Retinal pigment epithelial cell (primary cell): ENCODE measurements around the gene VSNL1.

Source experiments
- DNase-seq: peaks from one replicate; pipeline ENCODE4 v3.0.0-alpha.2; 2010; ENCODE audit warnings: low read depth
- H3K4me3 ChIP-seq: 2 replicates; pipeline ENCODE4 v1.5.1; 2011; ENCODE audit warnings: mild to moderate bottlenecking, low read length, control low read depth, moderate library complexity
- CTCF ChIP-seq: conservative IDR thresholded peaks from 2 replicates; pipeline ENCODE4 v1.5.1; 2011; ENCODE audit warnings: low read depth, low read length, control low read depth, inconsistent platforms

VSNL1 gene

DNA sequence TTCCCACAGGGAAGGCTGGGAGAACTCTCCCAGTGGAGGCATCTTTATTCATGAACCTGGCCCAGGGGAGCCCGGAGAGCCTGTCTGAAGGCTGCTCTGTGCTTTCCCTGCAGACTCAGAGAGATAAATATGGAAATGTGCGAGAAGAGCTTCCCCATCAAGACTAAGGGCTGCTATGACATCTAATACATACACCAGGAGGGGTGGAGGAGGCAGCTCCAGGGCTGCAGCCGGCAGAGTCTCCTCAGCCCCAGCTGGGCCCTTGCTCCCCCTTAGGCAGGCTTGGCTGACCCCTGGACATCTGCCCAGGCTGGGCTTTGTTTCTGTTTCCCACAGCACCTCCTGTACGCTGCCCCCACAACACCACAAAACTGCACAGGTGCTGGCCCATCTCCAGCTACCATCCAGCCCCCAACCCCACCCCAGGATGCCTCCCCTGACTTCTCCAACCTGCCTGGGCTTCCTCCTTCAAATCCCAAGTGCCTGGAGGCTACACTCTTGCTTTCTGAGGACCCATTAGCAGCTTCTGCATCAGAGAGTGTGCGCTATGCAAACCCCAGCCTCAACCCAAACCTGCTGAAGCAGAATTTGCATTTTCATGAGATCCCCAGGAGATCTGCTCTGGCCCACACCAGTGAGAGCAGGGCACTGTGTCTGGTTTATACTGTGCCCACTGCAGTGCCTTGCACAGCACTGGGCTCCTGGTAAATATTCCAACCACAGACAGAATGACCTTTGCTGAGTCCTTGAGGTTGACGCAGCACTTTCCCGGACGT, 96.8 kb downstream of the VSNL1 start:
- no peak for TF ChIP-seq CTCF
- H3K4me3 ChIP-seq: no peak overlapping the region
- DNase-seq: no peak

DNA sequence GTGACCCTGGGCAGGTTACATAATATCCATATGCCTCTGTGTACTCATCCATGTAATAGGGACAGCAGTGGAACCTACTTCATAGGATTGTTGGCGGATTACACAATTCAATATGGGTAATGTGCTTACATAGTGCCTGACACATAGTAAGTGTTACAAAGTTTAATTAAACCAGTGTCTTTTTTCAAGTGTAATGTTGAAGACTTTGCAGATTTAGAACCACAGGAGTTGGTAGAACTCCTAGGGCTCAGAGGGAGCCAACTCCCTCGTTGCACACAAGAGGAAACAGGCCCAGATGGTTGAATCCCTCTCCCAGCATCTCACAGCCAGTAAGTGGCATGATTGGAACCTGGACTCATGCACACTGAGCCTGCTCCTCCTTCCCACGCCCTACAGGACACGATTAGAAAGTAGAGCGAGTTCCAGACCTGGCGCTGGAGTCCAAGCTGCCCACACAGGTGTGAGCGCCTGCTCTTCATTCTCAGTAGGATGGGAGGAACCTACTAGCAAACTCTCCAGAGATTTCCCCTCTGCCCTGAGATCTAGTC, 97.8 kb downstream of the VSNL1 start:
- DNase-seq: no peak
- no peak for TF ChIP-seq CTCF
- H3K4me3 ChIP-seq: no peak overlapping the region

DNA sequence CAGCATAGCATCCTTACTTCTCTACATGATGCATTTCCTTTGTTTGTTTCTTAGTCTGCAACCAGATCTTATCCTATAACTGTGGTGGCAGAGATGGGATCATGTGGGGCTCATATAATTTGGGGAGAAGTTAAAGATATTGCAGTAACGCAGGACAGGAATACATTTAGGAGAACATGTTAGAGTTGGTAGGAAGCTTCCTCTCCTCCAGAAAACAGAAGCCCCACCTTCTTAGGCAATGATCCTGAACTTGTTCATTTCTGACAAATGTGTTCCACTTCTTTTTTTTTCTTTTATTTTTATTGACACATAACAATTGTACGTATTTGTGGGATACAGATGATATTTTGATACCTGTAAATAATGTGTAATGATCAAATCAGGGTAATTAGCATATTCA, 99.9 kb downstream of the VSNL1 start:
- H3K4me3 ChIP-seq: no peak overlapping the region
- TF ChIP-seq CTCF: no peak
- no peak for DNase-seq

- no peak overlapping the region for H3K4me3 ChIP-seq
- TF ChIP-seq CTCF: peak; percentile 2
- peak; percentile 89 for DNase-seq
Measured at GRCh38 chr2:17643031-17643615, 102.6 kb downstream of the VSNL1 start.

GRCh38 chr2:17644997-17645720, 104.7 kb downstream of the VSNL1 start:
- DNase-seq: no peak
- H3K4me3 ChIP-seq: no peak overlapping the region
- TF ChIP-seq CTCF: no peak

GRCh38 chr2:17646081-17646554, 105.6 kb downstream of the VSNL1 start:
- DNase-seq: peak; percentile 34
- H3K4me3 ChIP-seq: no peak overlapping the region
- TF ChIP-seq CTCF: peak; percentile 87
